Trophoblast cell (in vitro differentiated cells and primary cell): Measurements from ENCODE around the gene C11orf98.

Source experiments
- DNase-seq, 2 donors: peaks; one replicate each; pipeline ENCODE4 v3.0.0-alpha.2; 2016
- H2AFZ ChIP-seq: 2 replicates; pipeline ENCODE4 v1.6.1; 2013; ENCODE audit warnings: low read length, moderate library complexity, mild to moderate bottlenecking; ENCODE audit not compliant: insufficient read depth, poor library complexity
- H2AK5ac ChIP-seq: 2 replicates; pipeline ENCODE4 v1.6.1; 2013; ENCODE audit warnings: mild to moderate bottlenecking, low read length
- H2BK120ac ChIP-seq: 2 replicates; pipeline ENCODE4 v1.6.1; 2013; ENCODE audit warnings: low read length, mild to moderate bottlenecking, moderate library complexity; ENCODE audit not compliant: insufficient read depth, poor library complexity
- H2BK12ac ChIP-seq: 2 replicates; pipeline ENCODE4 v1.6.1; 2013; ENCODE audit warnings: mild to moderate bottlenecking, low read length, moderate library complexity
- H2BK5ac ChIP-seq: 2 replicates; pipeline ENCODE4 v1.6.1; 2013; ENCODE audit warnings: low read length, low read depth, moderate library complexity, mild to moderate bottlenecking; ENCODE audit not compliant: poor library complexity
- H3K14ac ChIP-seq: 2 replicates; pipeline ENCODE4 v1.6.1; 2013; ENCODE audit warnings: mild to moderate bottlenecking, low read length
- H3K18ac ChIP-seq: 2 replicates; pipeline ENCODE4 v1.6.1; 2013; ENCODE audit warnings: mild to moderate bottlenecking, low read length
- H3K23ac ChIP-seq: 2 replicates; pipeline ENCODE4 v1.6.1; 2013; ENCODE audit warnings: low read length
- H3K27ac ChIP-seq: 2 replicates; pipeline ENCODE4 v1.5.1; 2013; ENCODE audit warnings: low read depth, mild to moderate bottlenecking, inconsistent platforms, low read length, moderate library complexity
- H3K27me3 ChIP-seq: 2 replicates; pipeline ENCODE4 v1.6.1; 2013; ENCODE audit warnings: inconsistent platforms, mild to moderate bottlenecking, low read length, moderate library complexity; ENCODE audit not compliant: insufficient read depth
- H3K36me3 ChIP-seq, 2 experiments: 1 replicate in 1 of 2; 2 replicates in 1 of 2; pipeline ENCODE4 v1.6.1; 2013; ENCODE audit warnings: low read length in 2 of 2, mild to moderate bottlenecking in 2 of 2, moderate library complexity in 1 of 2; ENCODE audit not compliant: insufficient read depth in 2 of 2, control insufficient read depth in 1 of 2
- H3K4ac ChIP-seq: 2 replicates; pipeline ENCODE4 v1.6.1; 2013; ENCODE audit warnings: low read depth, mild to moderate bottlenecking, low read length, moderate library complexity
- H3K4me1 ChIP-seq, 2 experiments: 1 replicate in 1 of 2; 2 replicates in 1 of 2; pipeline ENCODE4 v1.6.1; 2013; ENCODE audit warnings: low read length in 2 of 2, mild to moderate bottlenecking in 2 of 2, moderate library complexity in 1 of 2; ENCODE audit not compliant: insufficient read depth in 2 of 2, control insufficient read depth in 1 of 2
- H3K4me2 ChIP-seq: 2 replicates; pipeline ENCODE4 v1.6.1; 2013; ENCODE audit warnings: inconsistent platforms, mild to moderate bottlenecking, low read length, moderate library complexity
- H3K4me3 ChIP-seq: 2 replicates; pipeline ENCODE4 v1.5.1; 2013; ENCODE audit warnings: mild to moderate bottlenecking, low read depth, low read length, inconsistent platforms
- H3K79me1 ChIP-seq: one replicate; pipeline ENCODE4 v1.6.1; 2013; ENCODE audit warnings: low read length
- H3K79me2 ChIP-seq: 2 replicates; pipeline ENCODE4 v1.6.1; 2013; ENCODE audit warnings: low read length, mild to moderate bottlenecking; ENCODE audit not compliant: control insufficient read depth, insufficient read depth, poor library complexity
- H3K9ac ChIP-seq: 2 replicates; pipeline ENCODE4 v1.6.1; 2013; ENCODE audit warnings: mild to moderate bottlenecking, low read length
- H3K9me3 ChIP-seq: 2 replicates; pipeline ENCODE4 v1.6.1; 2013; ENCODE audit warnings: low read depth, mild to moderate bottlenecking, control low read depth, inconsistent platforms, low read length; ENCODE audit not compliant: insufficient read depth
- H4K12ac ChIP-seq: 2 replicates; pipeline ENCODE4 v1.6.1; 2013; ENCODE audit warnings: low read depth, mild to moderate bottlenecking, low read length, moderate library complexity
- H4K8ac ChIP-seq: 2 replicates; pipeline ENCODE4 v1.6.1; 2013; ENCODE audit warnings: low read depth, mild to moderate bottlenecking, low read length, moderate library complexity
- H4K91ac ChIP-seq: one replicate; pipeline ENCODE4 v1.6.1; 2013; ENCODE audit warnings: low read depth, mild to moderate bottlenecking, low read length, moderate library complexity
- WGBS: extraction: QIAGEN DNeasy Blood & Tissue Kit; methylation state at CpG from one replicate; pipeline ENCODE4 v1.1.7; 2013; ENCODE audit warnings: missing lambda C conversion rate; ENCODE audit not compliant: insufficient read length, insufficient coverage; ENCODE audit errors: extremely low coverage; 5-methylcytosine and 5-hydroxymethylcytosine counted together

Gene C11orf98

GRCh38 chr11:62671608-62672389, 6.8 kb upstream of the C11orf98 start, which contains the start of the genes LBHD1 and UQCC3:
Gene LBHD1, minus strand, starts transcription at chr11:62672267. Its CDS starts 2,236 bp downstream, at chr11:62670031.
Gene UQCC3, plus strand, starts transcription at chr11:62671673. Its CDS starts 73 bp downstream, at chr11:62671746.
- H3K4ac ChIP-seq: peak within 1 kb of the TSS; percentile 53
- H4K12ac ChIP-seq: peak within 1 kb of the TSS; percentile 75
- H3K79me2 ChIP-seq: peaks cover 6% of the 10 kb centered on the region
- H3K36me3 ChIP-seq: peaks cover 13 to 22% of the 10 kb centered on the region in 2 experiments
- peak within 1 kb of the TSS; percentile 94 for H2AFZ ChIP-seq
- peak within 1 kb of the TSS; percentile 89 for H3K14ac ChIP-seq
- peak within 1 kb of the TSS; percentile 90 for H3K18ac ChIP-seq
- H3K23ac ChIP-seq: no peak within 1 kb of the TSS
- H3K9ac ChIP-seq: peak within 1 kb of the TSS; percentile 86
- no peak within 1 kb of the TSS for H2BK12ac ChIP-seq
- H2AK5ac ChIP-seq: peak within 1 kb of the TSS; percentile 62
- peak within 1 kb of the TSS; percentile 83 for H3K4me2 ChIP-seq
- no CpG with 5 or more reads among the region's 59 CpGs for WGBS
- H3K4me3 ChIP-seq: peak within 1 kb of the TSS; percentile 83
- peak; percentile 79 to 85 for DNase-seq
- peak within 1 kb of the TSS; percentile 91 for H4K8ac ChIP-seq
- H3K27me3 ChIP-seq: no peaks in the 10 kb centered on the region
- peak within 1 kb of the TSS; percentile 78 for H4K91ac ChIP-seq
- H2BK120ac ChIP-seq: peak within 1 kb of the TSS; percentile 72
- no peaks in the 10 kb centered on the region for H3K9me3 ChIP-seq
- peak within 1 kb of the TSS; percentile 91 for H3K27ac ChIP-seq
- H3K4me1 ChIP-seq: peaks cover 3 to 8% of the 10 kb centered on the region in 2 experiments
- peaks cover 12% of the 10 kb centered on the region for H3K79me1 ChIP-seq
- H2BK5ac ChIP-seq: peak within 1 kb of the TSS; percentile 80

DNA sequence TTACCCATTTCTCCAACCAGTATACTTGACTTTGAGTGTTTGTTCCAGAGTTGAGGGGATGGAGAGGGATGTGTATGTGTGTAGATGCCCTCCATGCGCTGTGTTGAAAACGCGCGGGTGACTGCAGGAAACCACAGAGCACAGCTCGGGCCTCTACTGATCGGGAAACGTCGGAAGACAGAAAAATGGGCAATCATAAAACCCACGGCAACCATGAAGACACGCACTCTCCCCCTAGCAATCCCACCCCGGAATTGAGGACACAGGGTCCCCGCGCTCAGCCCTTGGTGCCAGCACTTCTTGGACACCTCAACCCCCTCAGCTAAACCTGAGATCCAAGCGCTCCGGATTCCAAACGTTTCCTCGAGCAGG, 6.2 kb upstream of the C11orf98 start:
- H2BK12ac ChIP-seq: no peak overlapping the region
- H3K4me1 ChIP-seq: peaks cover 8 to 14% of the 10 kb centered on the region in 2 experiments
- peak overlapping the region; percentile 89 for H3K14ac ChIP-seq
- H3K36me3 ChIP-seq: peaks cover 14 to 22% of the 10 kb centered on the region in 2 experiments
- H3K23ac ChIP-seq: no peak overlapping the region
- H3K27ac ChIP-seq: peak overlapping the region; percentile 91
- H2AK5ac ChIP-seq: no peak overlapping the region
- H3K18ac ChIP-seq: no peak overlapping the region
- peak overlapping the region; percentile 36 for H3K4ac ChIP-seq
- peak overlapping the region; percentile 78 for H4K91ac ChIP-seq
- no peaks in the 10 kb centered on the region for H3K9me3 ChIP-seq
- H3K79me2 ChIP-seq: peaks cover 10% of the 10 kb centered on the region
- peak overlapping the region; percentile 94 for H2AFZ ChIP-seq
- peak overlapping the region; percentile 91 for H4K8ac ChIP-seq
- peak overlapping the region; percentile 83 for H3K4me2 ChIP-seq
- peak overlapping the region; percentile 86 for H3K9ac ChIP-seq
- peak overlapping the region; percentile 75 for H4K12ac ChIP-seq
- peak overlapping the region; percentile 72 for H2BK120ac ChIP-seq
- peak in 1 of 2 donors; percentile 47 for DNase-seq
- H3K4me3 ChIP-seq: peak overlapping the region; percentile 83
- WGBS: no CpG with 5 or more reads among the region's 17 CpGs
- H2BK5ac ChIP-seq: peak overlapping the region; percentile 80
- no peaks in the 10 kb centered on the region for H3K27me3 ChIP-seq
- H3K79me1 ChIP-seq: peaks cover 12% of the 10 kb centered on the region

DNA sequence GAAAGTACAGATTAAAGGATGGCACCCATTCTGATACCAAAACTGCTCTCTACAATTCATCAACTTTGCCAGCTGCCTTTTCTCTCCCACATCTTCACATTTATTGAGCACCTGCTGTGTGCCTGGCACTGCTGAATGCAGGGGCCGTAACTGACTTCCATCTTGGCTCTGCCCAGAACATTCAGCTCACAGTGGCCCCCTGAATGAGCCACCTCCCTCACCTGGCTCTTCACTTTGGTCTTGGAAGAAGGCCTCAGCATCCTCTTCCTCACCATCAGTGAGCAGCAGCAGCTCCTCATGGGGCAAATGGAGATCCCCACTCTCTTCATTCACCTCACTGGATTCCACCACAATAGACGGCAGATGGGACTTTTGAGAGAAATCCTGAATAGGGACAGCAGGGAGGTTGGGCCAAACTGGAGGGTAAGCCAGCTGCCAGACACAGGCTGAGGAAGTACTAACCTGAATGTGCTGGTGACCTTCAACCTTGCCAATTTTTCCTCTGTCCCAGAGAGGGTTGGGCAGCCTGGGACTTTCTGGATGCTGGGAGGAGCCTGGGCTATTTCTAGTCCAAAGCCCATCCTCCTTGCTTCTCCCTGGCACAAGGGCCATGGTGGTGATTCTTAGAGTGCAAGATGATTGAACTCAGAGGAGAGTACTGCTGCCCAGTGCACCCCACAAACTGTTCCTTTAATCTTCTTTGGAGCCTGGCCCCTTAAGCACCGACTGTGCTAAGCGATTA, 4.6 kb upstream of the C11orf98 start:
- H4K8ac ChIP-seq: no peak overlapping the region
- peaks cover 23% of the 10 kb centered on the region for H3K79me1 ChIP-seq
- no peak overlapping the region for H3K27ac ChIP-seq
- no peak overlapping the region for H3K14ac ChIP-seq
- H3K9ac ChIP-seq: no peak overlapping the region
- peaks cover 13 to 17% of the 10 kb centered on the region in 2 experiments for H3K4me1 ChIP-seq
- H3K79me2 ChIP-seq: peaks cover 24% of the 10 kb centered on the region
- H2AFZ ChIP-seq: no peak overlapping the region
- no peak overlapping the region for H2AK5ac ChIP-seq
- peaks cover 14 to 20% of the 10 kb centered on the region in 2 experiments for H3K36me3 ChIP-seq
- no peaks in the 10 kb centered on the region for H3K9me3 ChIP-seq
- H4K91ac ChIP-seq: no peak overlapping the region
- H2BK12ac ChIP-seq: no peak overlapping the region
- H3K4me2 ChIP-seq: no peak overlapping the region
- no peak overlapping the region for H3K23ac ChIP-seq
- no peaks in the 10 kb centered on the region for H3K27me3 ChIP-seq
- H3K4ac ChIP-seq: no peak overlapping the region
- no peak overlapping the region for H3K4me3 ChIP-seq
- DNase-seq: no peak
- H3K18ac ChIP-seq: no peak overlapping the region
- no peak overlapping the region for H2BK120ac ChIP-seq
- whole genome bisulfite sequencing: no CpG with 5 or more reads among the region's 4 CpGs
- H4K12ac ChIP-seq: peak overlapping the region; percentile 8
- H2BK5ac ChIP-seq: no peak overlapping the region

- no peak overlapping the region for H4K91ac ChIP-seq
- no peak overlapping the region for H2AK5ac ChIP-seq
- H3K9ac ChIP-seq: no peak overlapping the region
- no peak overlapping the region for H4K12ac ChIP-seq
- no peak overlapping the region for H2BK12ac ChIP-seq
- DNase-seq: no peak
- no peak overlapping the region for H3K23ac ChIP-seq
- H3K4me3 ChIP-seq: no peak overlapping the region
- no peak overlapping the region for H3K18ac ChIP-seq
- H2BK120ac ChIP-seq: no peak overlapping the region
- peaks cover 23% of the 10 kb centered on the region for H3K79me1 ChIP-seq
- H3K9me3 ChIP-seq: no peaks in the 10 kb centered on the region
- H3K4me1 ChIP-seq: peaks cover 10 to 12% of the 10 kb centered on the region in 2 experiments
- peaks cover 24% of the 10 kb centered on the region for H3K79me2 ChIP-seq
- no CpG with 5 or more reads among the region's 2 CpGs for WGBS
- H2BK5ac ChIP-seq: no peak overlapping the region
- no peak overlapping the region for H4K8ac ChIP-seq
- H2AFZ ChIP-seq: no peak overlapping the region
- no peak overlapping the region for H3K14ac ChIP-seq
- H3K27ac ChIP-seq: no peak overlapping the region
- H3K4ac ChIP-seq: no peak overlapping the region
- H3K36me3 ChIP-seq: peaks cover 11 to 24% of the 10 kb centered on the region in 2 experiments
- H3K27me3 ChIP-seq: no peaks in the 10 kb centered on the region
- no peak overlapping the region for H3K4me2 ChIP-seq
Observed at GRCh38 chr11:62667460-62667859, 2.5 kb upstream of the C11orf98 start.
